Pancreas (tissue), 10 donors: ENCODE measurements around the gene PA2G4. TPM values are rescaled to one million over a fixed set of nuclear protein-coding genes. Genes with fewer than 3 reads are reported as not detected.

Experiments
- ATAC-seq, 4 donors: fragments of 200-7000 bp; cut with Tn5 transposase; one replicate each; pipeline versions ENCODE4 v1.8.0 to v1.9.1; 2020; ENCODE audit warnings: mild to moderate bottlenecking in 4 of 4, moderate library complexity in 4 of 4
- DNase-seq, 6 donors: peaks; one replicate each; pipeline ENCODE4 v3.0.0-alpha.2; 2020
- FAIRE-seq: peaks from 2 replicates; lab custom pipeline; 2012; peaks lifted over from hg19 to GRCh38; lab: Jason Lieb, UNC
- H3K27ac ChIP-seq, 4 donors: fragments of 200-600 bp; sonication (generic); 1 replicate in 3 of 4; 2 replicates in 1 of 4; pipeline versions ENCODE4 v1.5.0 to v1.8.0; 2020
- H3K27me3 ChIP-seq, 4 donors: fragments of 200-600 bp; one replicate each; pipeline ENCODE4 v1.8.0; 2021
- H3K36me3 ChIP-seq, 3 donors: fragments of 200-600 bp; sonication (generic) in 1 of 3; one replicate each; pipeline versions ENCODE4 v1.5.0 to v1.8.0; 2020 to 2021
- H3K4me1 ChIP-seq, 3 donors: fragments of 200-600 bp; one replicate each; pipeline ENCODE4 v1.8.0; 2021
- H3K4me3 ChIP-seq, 4 donors: fragments of 200-600 bp; sonication (generic) in 2 of 4; one replicate each; pipeline versions ENCODE4 v1.5.0 to v1.8.0; 2020 to 2021
- H3K9me3 ChIP-seq, 4 donors: fragments of 200-600 bp; one replicate each; pipeline ENCODE4 v1.8.0; 2021
- WGBS, 2 donors: extraction: QIAGEN DNeasy Blood & Tissue Kit; methylation state at CpG; one replicate each; pipeline ENCODE4 v1.1.7; 2013; 5-methylcytosine and 5-hydroxymethylcytosine counted together
- intact Hi-C, 3 donors: fragments of 100-400 bp; cut with DNase I; formaldehyde crosslinking; loops; one replicate each; pipeline versions ENCODE4 v1.11.1 to v1.14.2; 2022
- polyA plus RNA-seq, 2 donors: library from polyadenylated mRNA; stranded (reverse); fragments of 200-250 nt; gene quantifications; one replicate each; pipeline ENCODE4 v1.2.3, GENCODE V29; 2013
- total RNA-seq, 6 donors: library from RNA; stranded (reverse); fragmentation: NEBNext Ultra II Directional in 4 of 6; extraction: Animal tissue kit (Norgen Biotek cat#: 25700) in 4 of 6; gene quantifications; one replicate each; pipeline versions ENCODE4 v1.2.1 to v1.2.4, GENCODE V29; 2021 to 2023
- TF ChIP-seq, protein P1 (sequence below), 4 donors: fragments of 200-600 bp; sonication (generic) in 3 of 4; IDR thresholded peaks; one replicate each; pipeline versions ENCODE4 v1.5.0 to v1.8.0; 2021; ENCODE audit warnings: antibody characterized with exemption in 4 of 4
- donor health status: healthy with polysubstance abuse.
- donor health status: DM: no; HTN: no; CAD: no; lungs with moderate emphysema.
- donor health status: DM: no; HTN: no; CAD: no.
- donor health status: control.
- donor health status: control.
- donor health status: Bipolar disorder and iron deficiency.
- donor health status: DM: yes; HTN: yes; CAD: no.
- donor health status: DM: no; HTN: no; CAD: no.
- donor health status: DM: no; HTN: no; CAD: no.
- donor health status: DM: yes; HTN: yes; CAD: no.

PA2G4 gene
- total and polyA plus RNA-seq, 8 donors, result 30.1 to 59.8 (median 41.8) TPM

DNA sequence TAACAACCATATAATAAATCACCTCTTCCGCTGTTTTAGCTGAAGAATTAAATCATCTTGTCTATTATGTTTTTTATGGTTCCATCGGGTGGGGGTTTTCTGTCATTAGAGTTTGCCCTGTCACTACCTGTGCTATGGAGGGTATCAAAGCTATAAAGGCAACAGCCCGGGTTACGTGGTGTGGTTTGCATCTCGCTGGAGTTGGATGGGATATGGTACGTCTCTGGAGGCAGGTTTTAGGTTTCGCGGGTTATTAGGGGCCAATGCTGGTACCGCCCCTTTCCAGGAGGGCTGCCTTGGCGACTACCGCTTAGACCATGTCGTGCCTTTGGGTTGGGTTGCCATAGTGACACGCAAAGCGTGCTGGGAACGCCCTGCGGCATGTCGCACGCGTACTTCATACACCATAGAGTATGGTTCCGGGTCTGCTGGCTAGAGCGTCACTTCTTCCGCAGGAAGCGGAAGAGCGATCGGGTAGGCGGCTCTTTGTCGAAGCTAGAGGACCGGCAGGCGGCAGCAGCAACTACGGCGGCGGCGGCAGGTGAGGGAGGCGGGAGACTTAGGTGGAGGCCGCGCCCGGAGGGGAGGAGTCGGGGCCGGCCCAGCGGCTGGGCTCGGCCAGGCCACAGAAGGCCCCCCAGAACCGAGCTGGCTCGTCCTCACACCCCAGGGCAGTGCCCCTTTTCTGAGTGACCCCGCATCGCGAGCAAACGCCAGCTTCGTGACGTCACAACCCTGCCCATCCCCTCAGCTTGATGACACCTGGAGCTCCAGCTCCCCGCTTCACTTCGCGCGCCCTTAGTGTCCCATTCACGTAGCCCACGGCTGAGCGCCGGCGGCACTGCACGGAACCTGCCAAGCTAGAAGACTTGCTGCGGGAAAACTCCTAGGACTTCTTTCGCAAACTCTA lies 13.7 kb downstream of the PA2G4 start, which contains the start of gene ZC3H10:
Gene ZC3H10 (plus strand): TSS at position 489 of the 910 bp plus-strand sequence. CDS start 2,297 bp downstream, outside the sequence.
- 0 to 1% methylated on average over 53 to 61 of the region's 61 CpGs for WGBS, 2 donors
- TF ChIP-seq, protein P1, sequence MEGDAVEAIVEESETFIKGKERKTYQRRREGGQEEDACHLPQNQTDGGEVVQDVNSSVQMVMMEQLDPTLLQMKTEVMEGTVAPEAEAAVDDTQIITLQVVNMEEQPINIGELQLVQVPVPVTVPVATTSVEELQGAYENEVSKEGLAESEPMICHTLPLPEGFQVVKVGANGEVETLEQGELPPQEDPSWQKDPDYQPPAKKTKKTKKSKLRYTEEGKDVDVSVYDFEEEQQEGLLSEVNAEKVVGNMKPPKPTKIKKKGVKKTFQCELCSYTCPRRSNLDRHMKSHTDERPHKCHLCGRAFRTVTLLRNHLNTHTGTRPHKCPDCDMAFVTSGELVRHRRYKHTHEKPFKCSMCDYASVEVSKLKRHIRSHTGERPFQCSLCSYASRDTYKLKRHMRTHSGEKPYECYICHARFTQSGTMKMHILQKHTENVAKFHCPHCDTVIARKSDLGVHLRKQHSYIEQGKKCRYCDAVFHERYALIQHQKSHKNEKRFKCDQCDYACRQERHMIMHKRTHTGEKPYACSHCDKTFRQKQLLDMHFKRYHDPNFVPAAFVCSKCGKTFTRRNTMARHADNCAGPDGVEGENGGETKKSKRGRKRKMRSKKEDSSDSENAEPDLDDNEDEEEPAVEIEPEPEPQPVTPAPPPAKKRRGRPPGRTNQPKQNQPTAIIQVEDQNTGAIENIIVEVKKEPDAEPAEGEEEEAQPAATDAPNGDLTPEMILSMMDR (IDR thresholded peaks at IDR 0.05), result peak in 2 of 4 donors; percentile 22 to 30
- DNase-seq (peak; percentile 89 to 99 (median 98)), ATAC-seq (peak; percentile 78 to 88 (median 82)), FAIRE-seq (no peak)
- intact Hi-C loops, result loop anchor here in 1 of 3 donors (5.0 kb wide), 1 partner anchor 41 kb away; no protein-coding TSS in a partner anchor
- Histone ChIP-seq H3K27ac (peak within 1 kb of the TSS; percentile 80 to 94 (median 87)), H3K4me3 (peak within 1 kb of the TSS; percentile 45 to 84 (median 66)), H3K9me3 (no peaks in the 10 kb centered on the region), H3K36me3 (peaks cover 0 to 8% (median 0%) of the 10 kb centered on the region in 3 donors), H3K27me3 (no peaks in the 10 kb centered on the region), H3K4me1 (peaks cover 0 to 17% (median 13%) of the 10 kb centered on the region in 3 donors)

DNA sequence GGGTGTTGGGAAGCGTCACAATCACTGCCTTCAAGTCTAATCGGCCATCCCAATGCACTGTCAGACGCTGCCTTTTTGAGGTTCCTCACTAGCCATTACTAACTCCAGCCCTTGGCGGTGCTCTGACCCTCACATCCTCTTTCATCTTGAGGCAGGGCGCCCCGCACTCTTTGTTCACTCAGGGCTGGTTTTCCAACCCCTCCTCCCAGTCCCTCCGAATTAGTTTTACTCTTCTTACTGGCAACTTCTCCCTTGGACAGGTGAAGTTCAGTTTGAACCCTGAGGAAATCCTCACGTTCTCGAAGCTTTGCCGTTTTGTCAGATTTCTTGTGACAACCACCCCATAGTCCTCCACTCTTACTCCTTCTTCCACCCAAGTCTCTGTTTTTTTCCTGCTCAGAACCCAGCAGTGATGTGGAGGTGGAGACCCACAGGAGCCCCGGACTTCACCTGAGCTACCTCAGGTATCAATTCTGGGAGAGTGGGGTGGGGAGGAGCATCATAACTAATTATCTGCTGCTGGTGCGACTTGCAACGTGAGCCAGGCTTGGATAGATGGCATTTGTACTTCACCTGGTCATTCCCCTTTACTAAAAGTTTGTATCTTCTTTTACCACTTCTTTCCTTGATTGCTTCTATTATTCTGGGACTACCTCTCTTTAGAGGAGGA lies 14.5 kb downstream of the PA2G4 start:
- ATAC-seq, result peak in 1 of 4 donors; percentile 0
- Histone ChIP-seq H3K4me3 (peak overlapping the region; percentile 36 to 67 (median 55)), H3K4me1 (peaks cover 0 to 17% (median 13%) of the 10 kb centered on the region in 3 donors), H3K9me3 (no peaks in the 10 kb centered on the region), H3K36me3 (peaks cover 0 to 8% (median 0%) of the 10 kb centered on the region in 3 donors), H3K27me3 (no peaks in the 10 kb centered on the region), H3K27ac (peak overlapping the region; percentile 72 to 88 (median 83))
- TF ChIP-seq, protein P1 (IDR thresholded peaks at IDR 0.05), result no peak
- peak in 1 of 6 donors; percentile 29 for DNase-seq
- 1 to 3% methylated on average over 13 of the region's 13 CpGs for WGBS, 2 donors
- no peak for FAIRE-seq
- intact Hi-C loops, result loop anchor here in 1 of 3 donors (5.0 kb wide), 1 partner anchor 42 kb away; no protein-coding TSS in a partner anchor

DNA sequence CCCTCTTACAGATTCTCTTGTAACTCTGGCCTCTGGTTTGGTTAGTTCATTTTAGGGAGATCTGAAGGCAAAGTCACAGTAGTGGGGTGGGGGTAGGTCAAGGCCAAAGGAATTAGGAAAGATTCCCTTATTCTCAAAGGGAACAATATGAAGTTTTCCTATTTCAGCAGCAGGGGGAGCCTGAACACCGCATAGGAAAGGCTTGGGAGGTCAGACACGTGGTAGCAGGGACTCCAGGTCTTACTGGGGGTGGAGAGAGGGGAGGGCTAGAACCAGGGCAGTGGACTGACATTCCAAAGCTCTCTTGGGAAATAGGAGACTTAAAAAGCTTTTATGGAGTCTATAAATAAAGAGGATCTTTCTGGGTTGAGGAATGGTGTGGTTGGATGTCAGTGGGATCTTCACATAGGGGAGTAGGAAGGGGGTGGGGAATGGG lies 15.0 kb downstream of the PA2G4 start:
- H3K36me3 ChIP-seq, result peaks cover 0 to 8% (median 0%) of the 10 kb centered on the region in 3 donors
- peak; percentile 38 to 56 (median 49) for ATAC-seq
- TF ChIP-seq, protein P1 (IDR thresholded peaks at IDR 0.05), result peak; percentile 41 to 58 (median 56)
- DNase-seq, result peak in 4 of 6 donors; percentile 68 to 78 (median 77)
- H3K9me3 ChIP-seq, result no peaks in the 10 kb centered on the region
- no peak for FAIRE-seq
- 0 to 1% methylated on average over 2 of the region's 2 CpGs for WGBS, 2 donors
- peak overlapping the region; percentile 72 to 88 (median 83) for H3K27ac ChIP-seq
- H3K4me1 ChIP-seq, result peaks cover 0 to 17% (median 13%) of the 10 kb centered on the region in 3 donors
- H3K27me3 ChIP-seq, result no peaks in the 10 kb centered on the region
- H3K4me3 ChIP-seq, result peak overlapping the region in 2 of 4 donors; percentile 65 to 67
- intact Hi-C loops, result loop anchor here in 1 of 3 donors (5.0 kb wide), 1 partner anchor 42 kb away; no protein-coding TSS in a partner anchor

DNA sequence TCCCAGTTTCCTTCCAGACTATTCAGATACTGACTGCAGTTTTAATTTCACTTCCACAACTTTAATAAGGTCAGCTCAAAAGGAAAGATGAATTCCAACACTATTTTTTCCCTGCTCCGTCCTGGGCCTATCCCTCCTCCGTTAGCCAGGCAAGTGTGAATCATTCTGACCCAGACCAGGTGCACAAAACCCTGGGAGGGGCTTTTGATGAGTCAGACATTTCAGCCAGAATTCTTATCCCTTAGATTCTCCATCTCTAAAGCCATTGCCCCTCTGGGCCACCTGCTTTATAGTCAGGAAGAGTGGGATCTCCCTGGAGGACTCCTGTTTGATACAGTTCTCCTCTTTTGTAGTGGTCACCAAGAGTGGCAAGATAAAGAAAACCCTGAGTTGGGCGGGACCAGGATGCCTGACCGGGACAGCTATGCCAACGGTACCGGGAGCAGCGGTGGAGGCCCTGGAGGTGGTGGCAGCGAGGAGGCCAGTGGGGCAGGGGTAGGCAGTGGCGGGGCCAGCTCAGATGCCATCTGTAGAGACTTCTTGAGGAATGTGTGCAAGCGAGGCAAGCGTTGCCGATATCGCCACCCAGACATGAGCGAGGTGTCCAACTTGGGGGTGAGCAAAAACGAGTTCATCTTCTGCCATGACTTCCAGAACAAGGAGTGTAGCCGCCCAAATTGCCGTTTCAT lies 15.9 kb downstream of the PA2G4 start:
- Histone ChIP-seq H3K4me3 (no peak overlapping the region), H3K27ac (peak overlapping the region in 1 of 4 donors; percentile 85), H3K36me3 (peaks cover 0 to 8% (median 0%) of the 10 kb centered on the region in 3 donors), H3K4me1 (peaks cover 0 to 14% (median 13%) of the 10 kb centered on the region in 3 donors), H3K27me3 (no peaks in the 10 kb centered on the region), H3K9me3 (no peaks in the 10 kb centered on the region)
- FAIRE-seq, result no peak
- no peak for ATAC-seq
- TF ChIP-seq, protein P1 (IDR thresholded peaks at IDR 0.05), result no peak
- WGBS, 2 donors, result 86 to 87% methylated on average over 17 of the region's 17 CpGs
- intact Hi-C loops, result loop anchor here in 2 of 3 donors (5.0 to 10.0 kb wide), 2 partner anchors 67 to 334 kb away; partner anchors contain the start of genes MIP (in 1 of the 2) and SMARCC2 (in 1 of the 2)
- peak in 1 of 6 donors; percentile 45 for DNase-seq
